H9 (cell line): ENCODE results near the gene CALN1. TPM values are rescaled to one million over a fixed set of nuclear protein-coding genes. Genes with fewer than 3 reads are reported as not detected.

Experiments used
- DNase-seq: peaks from one replicate; pipeline ENCODE4 v3.0.0-alpha.2; 2017
- H2AFZ ChIP-seq: one replicate; pipeline ENCODE4 v1.6.1; 2013; ENCODE audit warnings: mild to moderate bottlenecking, low read length, control low read depth, moderate library complexity
- H2AK5ac ChIP-seq: 2 replicates; pipeline ENCODE4 v1.6.1; 2013; ENCODE audit warnings: low read length, control low read depth, mixed read lengths; ENCODE audit not compliant: insufficient read length
- H2BK120ac ChIP-seq: one replicate; pipeline ENCODE4 v1.6.1; 2013; ENCODE audit warnings: low read depth, mild to moderate bottlenecking, low read length, control low read depth, inconsistent platforms; ENCODE audit not compliant: poor library complexity, severe bottlenecking
- H2BK12ac ChIP-seq: 2 replicates; pipeline ENCODE4 v1.6.1; 2013; ENCODE audit warnings: low read length, control low read depth, mixed read lengths, low read depth; ENCODE audit not compliant: insufficient read length
- H2BK15ac ChIP-seq: 2 replicates; pipeline ENCODE4 v1.6.1; 2013; ENCODE audit warnings: low read depth, low read length, control low read depth
- H2BK20ac ChIP-seq: one replicate; pipeline ENCODE4 v1.6.1; 2013; ENCODE audit warnings: low read depth, mild to moderate bottlenecking, low read length, control low read depth, inconsistent platforms; ENCODE audit not compliant: poor library complexity, severe bottlenecking
- H2BK5ac ChIP-seq: 2 replicates; pipeline ENCODE4 v1.6.1; 2013; ENCODE audit warnings: low read length, control low read depth, mixed read lengths; ENCODE audit not compliant: insufficient read length
- H3K14ac ChIP-seq: 2 replicates; pipeline ENCODE4 v1.6.1; 2013; ENCODE audit warnings: low read length, control low read depth; ENCODE audit not compliant: insufficient read depth
- H3K18ac ChIP-seq: 2 replicates; pipeline ENCODE4 v1.6.1; 2013; ENCODE audit warnings: low read depth, mild to moderate bottlenecking, mixed read lengths, low read length, control low read depth; ENCODE audit not compliant: insufficient read length
- H3K23ac ChIP-seq: 2 replicates; pipeline ENCODE4 v1.6.1; 2013; ENCODE audit warnings: low read length, control low read depth, mixed read lengths, low read depth; ENCODE audit not compliant: insufficient read length
- H3K23me2 ChIP-seq: 2 replicates; pipeline ENCODE4 v1.6.1; 2013; ENCODE audit warnings: low read depth, mild to moderate bottlenecking, mixed read lengths, low read length, control low read depth; ENCODE audit not compliant: insufficient read length, poor library complexity, severe bottlenecking
- H3K27ac ChIP-seq: 2 replicates; pipeline ENCODE4 v1.5.1; 2013; ENCODE audit warnings: low read length, control low read depth, mixed read lengths, low read depth; ENCODE audit not compliant: insufficient read length
- H3K27me3 ChIP-seq: 2 replicates; pipeline ENCODE4 v1.6.1; 2013; ENCODE audit warnings: low read length, control low read depth, inconsistent platforms; ENCODE audit not compliant: insufficient read depth
- H3K4ac ChIP-seq: 2 replicates; pipeline ENCODE4 v1.6.1; 2013; ENCODE audit warnings: low read depth, mild to moderate bottlenecking, control low read depth, inconsistent platforms, low read length, moderate library complexity
- H3K4me1 ChIP-seq: 2 replicates; pipeline ENCODE4 v1.6.1; 2013; ENCODE audit warnings: low read length, control low read depth, inconsistent platforms; ENCODE audit not compliant: insufficient read depth
- H3K4me2 ChIP-seq: 2 replicates; pipeline ENCODE4 v1.6.1; 2013; ENCODE audit warnings: low read length, control low read depth, mixed read lengths; ENCODE audit not compliant: insufficient read length, insufficient read depth
- H3K56ac ChIP-seq: 2 replicates; pipeline ENCODE4 v1.6.1; 2013; ENCODE audit warnings: low read depth, mild to moderate bottlenecking, mixed read lengths, low read length, control low read depth; ENCODE audit not compliant: insufficient read length
- H3K79me1 ChIP-seq: 2 replicates; pipeline ENCODE4 v1.6.1; 2013; ENCODE audit warnings: low read depth, mild to moderate bottlenecking, moderate library complexity, low read length, control low read depth, inconsistent platforms; ENCODE audit not compliant: insufficient read depth, poor library complexity, severe bottlenecking
- H3K79me2 ChIP-seq: 2 replicates; pipeline ENCODE4 v1.6.1; 2013; ENCODE audit warnings: low read length, control low read depth, inconsistent platforms; ENCODE audit not compliant: insufficient read depth
- H3K9ac ChIP-seq: 2 replicates; pipeline ENCODE4 v1.6.1; 2013; ENCODE audit warnings: low read length, control low read depth, mixed read lengths; ENCODE audit not compliant: insufficient read length; ENCODE audit errors: extremely low read depth
- H3K9me3 ChIP-seq: one replicate; pipeline ENCODE4 v1.6.1; 2013; ENCODE audit warnings: low read depth, low read length, inconsistent platforms; ENCODE audit not compliant: control insufficient read depth
- H3T11ph ChIP-seq: one replicate; pipeline ENCODE4 v1.6.1; 2013; ENCODE audit warnings: mild to moderate bottlenecking, low read length, control low read depth, inconsistent platforms
- H4K20me1 ChIP-seq: one replicate; pipeline ENCODE4 v1.6.1; 2013; ENCODE audit not compliant: control insufficient read depth, insufficient read length, insufficient read depth
- H4K5ac ChIP-seq: 2 replicates; pipeline ENCODE4 v1.6.1; 2013; ENCODE audit warnings: low read depth, mild to moderate bottlenecking, mixed read lengths, low read length, control low read depth; ENCODE audit not compliant: insufficient read length
- H4K8ac ChIP-seq: replicated peaks from 2 replicates; pipeline ENCODE4 v1.6.1; 2013; ENCODE audit warnings: low read length, control low read depth, mixed read lengths, low read depth; ENCODE audit not compliant: insufficient read length
- H4K91ac ChIP-seq: 2 replicates; pipeline ENCODE4 v1.6.1; 2013; ENCODE audit warnings: low read depth, mild to moderate bottlenecking, moderate library complexity, mixed read lengths, low read length, control low read depth; ENCODE audit not compliant: insufficient read length
- H3K27ac Mint-ChIP-seq, 3 experiments: 2 replicates in 2 of 3; 3 replicates in 1 of 3; pipeline ENCODE4 v1.8.0; 2020 to 2021; ENCODE audit warnings: mixed read lengths in 3 of 3, mild to moderate bottlenecking in 1 of 3, moderate library complexity in 1 of 3
- H3K27me3 Mint-ChIP-seq: 2 replicates; pipeline ENCODE4 v1.8.0; 2021; ENCODE audit warnings: low read depth, mild to moderate bottlenecking, moderate library complexity, mixed read lengths
- H3K36me3 Mint-ChIP-seq, 3 experiments: 2 replicates in 2 of 3; 3 replicates in 1 of 3; pipeline ENCODE4 v1.8.0; 2020 to 2021; ENCODE audit warnings: low read depth in 3 of 3, mixed read lengths in 3 of 3; ENCODE audit not compliant: insufficient read depth in 1 of 3
- H3K4me1 Mint-ChIP-seq, 2 experiments: 2 replicates each; pipeline ENCODE4 v1.8.0; 2020; ENCODE audit warnings: mixed read lengths in 2 of 2
- H3K4me3 Mint-ChIP-seq, 2 experiments: 2 replicates in 1 of 2; 3 replicates in 1 of 2; pipeline ENCODE4 v1.8.0; 2020 to 2021; ENCODE audit warnings: mild to moderate bottlenecking in 2 of 2, mixed read lengths in 2 of 2, moderate library complexity in 1 of 2
- H3K9me3 Mint-ChIP-seq, 2 experiments: 2 replicates in 1 of 2; 3 replicates in 1 of 2; pipeline ENCODE4 v1.8.0; 2020; ENCODE audit warnings: mild to moderate bottlenecking in 2 of 2, mixed read lengths in 2 of 2, moderate library complexity in 1 of 2
- CTCF ChIP-seq: fragments of 200-600 bp; sonication (generic); conservative IDR thresholded peaks from 3 replicates; pipeline ENCODE4 v1.8.0; 2021; ENCODE audit warnings: antibody characterized with exemption, mild to moderate bottlenecking
- WGBS: extraction: QIAGEN DNeasy Blood & Tissue Kit; methylation state at CpG from one replicate; pipeline ENCODE4 v1.1.7; 2013; ENCODE audit warnings: missing lambda C conversion rate, low lambda C conversion rate, mixed read lengths; ENCODE audit not compliant: insufficient read length; ENCODE audit errors: extremely low coverage; 5-methylcytosine and 5-hydroxymethylcytosine counted together
- total RNA-seq: library from RNA; stranded (reverse); gene quantifications from 2 replicates; pipeline ENCODE4 v1.2.1, GENCODE V29; 2021

The CALN1 gene
- total RNA-seq, 1 experiment from 2014 or later, result 2.8 TPM

- H2AK5ac ChIP-seq, result no peak overlapping the region
- Mint-ChIP-seq H3K9me3 (no peaks in the 10 kb centered on the region), H3K36me3 (no peaks in the 10 kb centered on the region; a peak in 1 of 7 replicates), H3K4me3 (no peak overlapping the region), H3K4me1 (no peaks in the 10 kb centered on the region), H3K27me3 (peaks cover 8% of the 10 kb centered on the region), H3K27ac (no peak overlapping the region)
- no peak overlapping the region for H3K18ac ChIP-seq
- no peak overlapping the region for H2BK120ac ChIP-seq
- no peak overlapping the region for H3K14ac ChIP-seq
- no peaks in the 10 kb centered on the region for H3K27me3 ChIP-seq
- no peak for TF ChIP-seq CTCF
- H4K5ac ChIP-seq, result no peak overlapping the region
- no peaks in the 10 kb centered on the region for H3K79me2 ChIP-seq
- WGBS, result no CpG with 5 or more reads among the region's 10 CpGs
- no peak overlapping the region for H2BK20ac ChIP-seq
- H2BK15ac ChIP-seq, result no peak overlapping the region
- no peak for DNase-seq
- no peak overlapping the region for H3K4ac ChIP-seq
- H3K9me3 ChIP-seq, result no peaks in the 10 kb centered on the region
- no peak overlapping the region for H3K56ac ChIP-seq
- no peak overlapping the region for H3K9ac ChIP-seq
- H4K20me1 ChIP-seq, result no peaks in the 10 kb centered on the region
- H2BK12ac ChIP-seq, result no peak overlapping the region
- no peak overlapping the region for H3K27ac ChIP-seq
- no peak overlapping the region for H4K8ac ChIP-seq
- H3K23ac ChIP-seq, result no peak overlapping the region
- no peak overlapping the region for H4K91ac ChIP-seq
- no peaks in the 10 kb centered on the region for H3K4me1 ChIP-seq
- no peak overlapping the region for H3K4me2 ChIP-seq
- H2AFZ ChIP-seq, result no peak overlapping the region
- H3K23me2 ChIP-seq, result no peaks in the 10 kb centered on the region
- H2BK5ac ChIP-seq, result no peak overlapping the region
- H3T11ph ChIP-seq, result no peak overlapping the region
- H3K79me1 ChIP-seq, result no peaks in the 10 kb centered on the region
Measured at GRCh38 chr7:71795410-71795809, 616.7 kb downstream of the CALN1 start.
